SK-N-MC (cell line): ENCODE measurements around the gene PLEKHM3.

Experiments
- EZH2 ChIP-seq: fragments of 200-600 bp; sonication (generic); IDR thresholded peaks from one replicate; pipeline ENCODE4 v1.6.1; 2017; ENCODE audit warnings: antibody characterized with exemption
- POLR2AphosphoS5 ChIP-seq: IDR thresholded peaks from 2 replicates; pipeline ENCODE4 v1.6.1; 2012; ENCODE audit warnings: mild to moderate bottlenecking, low read depth, low read length, borderline replicate concordance

DNA sequence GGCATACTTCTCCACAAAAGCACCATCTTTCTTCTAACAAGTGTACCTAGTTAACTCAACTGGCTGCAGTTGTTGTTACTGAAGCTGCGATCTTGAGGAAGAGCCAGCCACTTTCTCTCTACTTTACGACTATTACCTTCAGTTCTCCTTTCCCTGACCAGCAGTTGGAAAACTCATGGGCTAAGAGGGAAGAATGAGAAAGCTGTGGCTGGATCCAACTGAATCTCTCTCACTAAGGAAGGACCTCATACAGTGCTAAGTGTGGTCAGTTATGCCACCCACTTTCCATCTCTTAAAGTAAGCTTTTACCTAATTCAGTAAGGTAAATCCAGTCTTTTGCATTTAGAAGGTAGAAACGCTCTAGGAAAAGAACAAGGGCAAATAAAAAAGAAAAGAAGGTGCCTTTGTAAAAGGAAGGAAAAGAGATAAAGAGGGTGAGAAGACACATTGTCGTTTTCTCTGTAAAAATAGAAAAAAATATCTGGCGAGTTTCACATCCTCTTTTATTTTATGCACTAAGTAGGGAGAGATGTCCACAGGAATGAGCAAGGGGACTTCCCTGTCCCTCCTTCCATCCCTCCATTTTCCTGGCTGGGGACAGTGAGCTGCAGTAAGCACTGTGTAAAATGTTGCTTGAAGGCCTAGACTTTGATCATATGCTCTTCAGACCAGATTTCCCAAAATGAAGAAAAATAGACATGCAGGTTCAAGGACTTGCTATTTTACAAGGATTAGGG, 73.4 kb downstream of the PLEKHM3 start:
- TF ChIP-seq EZH2 (no peak), POLR2AphosphoS5 (no peak)
